22Rv1 (cell line): ENCODE results near the gene MBIP.

Experiments used
- ZFX ChIP-seq: fragments of 450-650 bp; IDR thresholded peaks from 2 replicates; pipeline ENCODE4 v1.6.1; 2017; ENCODE audit warnings: antibody characterized with exemption, borderline replicate concordance
- TF ChIP-seq, protein P1 (sequence below): fragments of 450-650 bp; IDR thresholded peaks from 2 replicates; pipeline ENCODE4 v1.5.1; 2017; ENCODE audit warnings: mild to moderate bottlenecking

DNA sequence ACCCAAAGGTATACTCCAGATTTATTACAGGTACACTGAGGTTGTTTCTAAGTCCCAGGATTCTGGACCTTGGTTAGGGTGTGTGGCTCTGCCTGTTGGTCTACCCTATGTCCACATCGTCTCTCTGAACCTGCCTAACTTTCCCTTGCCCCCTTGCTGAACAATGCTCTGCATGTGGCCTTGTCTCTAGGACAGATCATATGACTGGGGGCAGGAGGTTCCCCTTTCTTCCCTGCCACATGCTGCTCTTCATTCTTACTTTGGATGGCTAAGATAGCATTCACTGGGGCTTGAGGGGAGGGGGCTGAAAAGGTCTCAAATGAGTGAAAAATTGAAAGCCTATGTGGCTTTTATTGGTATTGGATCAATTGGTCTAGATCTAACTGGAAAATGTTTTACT, 49.2 kb downstream of the MBIP start:
- TF ChIP-seq, protein P1, sequence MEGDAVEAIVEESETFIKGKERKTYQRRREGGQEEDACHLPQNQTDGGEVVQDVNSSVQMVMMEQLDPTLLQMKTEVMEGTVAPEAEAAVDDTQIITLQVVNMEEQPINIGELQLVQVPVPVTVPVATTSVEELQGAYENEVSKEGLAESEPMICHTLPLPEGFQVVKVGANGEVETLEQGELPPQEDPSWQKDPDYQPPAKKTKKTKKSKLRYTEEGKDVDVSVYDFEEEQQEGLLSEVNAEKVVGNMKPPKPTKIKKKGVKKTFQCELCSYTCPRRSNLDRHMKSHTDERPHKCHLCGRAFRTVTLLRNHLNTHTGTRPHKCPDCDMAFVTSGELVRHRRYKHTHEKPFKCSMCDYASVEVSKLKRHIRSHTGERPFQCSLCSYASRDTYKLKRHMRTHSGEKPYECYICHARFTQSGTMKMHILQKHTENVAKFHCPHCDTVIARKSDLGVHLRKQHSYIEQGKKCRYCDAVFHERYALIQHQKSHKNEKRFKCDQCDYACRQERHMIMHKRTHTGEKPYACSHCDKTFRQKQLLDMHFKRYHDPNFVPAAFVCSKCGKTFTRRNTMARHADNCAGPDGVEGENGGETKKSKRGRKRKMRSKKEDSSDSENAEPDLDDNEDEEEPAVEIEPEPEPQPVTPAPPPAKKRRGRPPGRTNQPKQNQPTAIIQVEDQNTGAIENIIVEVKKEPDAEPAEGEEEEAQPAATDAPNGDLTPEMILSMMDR, result no peak
- no peak for TF ChIP-seq ZFX
